Endothelial cell of umbilical vein (primary cell): Measurements from ENCODE around the gene NAA60.

ENCODE experiments used
- CTCF ChIP-seq, 2 donors: IDR thresholded peaks; 1 replicate in 1 of 2; 2 replicates in 1 of 2; pipeline ENCODE4 v1.5.1; 2011; ENCODE audit warnings: low read length in 2 of 2, mild to moderate bottlenecking in 2 of 2, moderate library complexity in 2 of 2, control low read depth in 1 of 2, inconsistent platforms in 1 of 2, low read depth in 1 of 2; ENCODE audit not compliant: insufficient read depth in 1 of 2; ENCODE audit errors: extremely low read depth in 1 of 2
- EZH2 ChIP-seq: IDR thresholded peaks from 2 replicates; pipeline ENCODE4 v1.6.1; 2012; ENCODE audit warnings: borderline replicate concordance, low read depth, mild to moderate bottlenecking, moderate library complexity, low read length, inconsistent platforms; ENCODE audit not compliant: severe bottlenecking
- FOS ChIP-seq: IDR thresholded peaks from 2 replicates; pipeline ENCODE4 v1.6.1; 2011; ENCODE audit warnings: mild to moderate bottlenecking, low read length, moderate library complexity, borderline replicate concordance; ENCODE audit not compliant: insufficient read depth
- GATA2 ChIP-seq: IDR thresholded peaks from 2 replicates; pipeline ENCODE4 v1.7.0; 2011; ENCODE audit warnings: low read depth, mild to moderate bottlenecking, moderate library complexity, mixed read lengths, low read length; ENCODE audit not compliant: insufficient read length, insufficient read depth
- JUN ChIP-seq: IDR thresholded peaks from 2 replicates; pipeline ENCODE4 v1.6.1; 2011; ENCODE audit warnings: borderline replicate concordance, low read depth; ENCODE audit not compliant: insufficient read length, insufficient read depth
- POLR2A ChIP-seq: IDR thresholded peaks from 2 replicates; pipeline ENCODE4 v1.6.1; 2012; ENCODE audit warnings: low read depth, mild to moderate bottlenecking, control low read depth, low read length
- POLR2AphosphoS5 ChIP-seq: IDR thresholded peaks from 2 replicates; pipeline ENCODE4 v1.6.1; 2012; ENCODE audit warnings: low read depth, mild to moderate bottlenecking, control low read depth, low read length, moderate library complexity; ENCODE audit not compliant: insufficient read depth
- TF ChIP-seq, protein P1 (sequence below): IDR thresholded peaks from 2 replicates; pipeline ENCODE4 v1.6.1; 2011; ENCODE audit not compliant: insufficient read depth, insufficient read length

GRCh38 chr16:3508736-3509135, 65.3 kb downstream of the NAA60 start:
- TF ChIP-seq EZH2 (no peak), CTCF (IDR thresholded peaks at IDR 0.05; ENCODE audit: extremely low read depth in 1 of 2, insufficient read depth in 1 of 2, low read depth in 1 of 2, low read length in 2 of 2) (no peak), POLR2AphosphoS5 (no peak), POLR2A (no peak), JUN (no peak), FOS (no peak), GATA2 (no peak)
- TF ChIP-seq, protein P1, sequence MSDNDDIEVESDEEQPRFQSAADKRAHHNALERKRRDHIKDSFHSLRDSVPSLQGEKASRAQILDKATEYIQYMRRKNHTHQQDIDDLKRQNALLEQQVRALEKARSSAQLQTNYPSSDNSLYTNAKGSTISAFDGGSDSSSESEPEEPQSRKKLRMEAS, result no peak
